HG02981 (cell line): Measurements from ENCODE around the gene AIPL1.

Experiments
- ATAC-seq: cut with Tn5 transposase; IDR thresholded peaks from one replicate; pipeline ENCODE4 v1.9.1; 2021; ENCODE audit warnings: mild to moderate bottlenecking, moderate library complexity; ENCODE audit not compliant: unreplicated experiment

AIPL1 gene

DNA sequence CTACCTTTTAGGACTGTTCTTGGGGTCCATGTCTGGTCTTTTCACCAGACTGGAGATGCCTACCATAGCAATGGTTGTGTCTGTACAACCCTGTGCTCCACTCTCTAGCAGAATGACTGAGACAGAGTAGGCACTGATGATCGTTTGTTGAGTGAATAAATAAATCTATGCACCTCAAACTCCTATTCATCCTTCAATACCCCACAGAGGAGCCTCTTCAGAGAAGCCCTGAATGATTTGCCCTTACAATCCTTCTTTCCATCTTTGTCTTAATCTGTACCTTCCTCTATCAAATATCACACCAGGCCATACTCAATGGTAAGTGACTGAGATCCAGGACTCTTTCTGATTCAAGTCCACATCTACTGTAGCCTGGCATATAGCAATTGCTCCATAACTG, 32.6 kb upstream of the AIPL1 start:
- no peak for ATAC-seq

DNA sequence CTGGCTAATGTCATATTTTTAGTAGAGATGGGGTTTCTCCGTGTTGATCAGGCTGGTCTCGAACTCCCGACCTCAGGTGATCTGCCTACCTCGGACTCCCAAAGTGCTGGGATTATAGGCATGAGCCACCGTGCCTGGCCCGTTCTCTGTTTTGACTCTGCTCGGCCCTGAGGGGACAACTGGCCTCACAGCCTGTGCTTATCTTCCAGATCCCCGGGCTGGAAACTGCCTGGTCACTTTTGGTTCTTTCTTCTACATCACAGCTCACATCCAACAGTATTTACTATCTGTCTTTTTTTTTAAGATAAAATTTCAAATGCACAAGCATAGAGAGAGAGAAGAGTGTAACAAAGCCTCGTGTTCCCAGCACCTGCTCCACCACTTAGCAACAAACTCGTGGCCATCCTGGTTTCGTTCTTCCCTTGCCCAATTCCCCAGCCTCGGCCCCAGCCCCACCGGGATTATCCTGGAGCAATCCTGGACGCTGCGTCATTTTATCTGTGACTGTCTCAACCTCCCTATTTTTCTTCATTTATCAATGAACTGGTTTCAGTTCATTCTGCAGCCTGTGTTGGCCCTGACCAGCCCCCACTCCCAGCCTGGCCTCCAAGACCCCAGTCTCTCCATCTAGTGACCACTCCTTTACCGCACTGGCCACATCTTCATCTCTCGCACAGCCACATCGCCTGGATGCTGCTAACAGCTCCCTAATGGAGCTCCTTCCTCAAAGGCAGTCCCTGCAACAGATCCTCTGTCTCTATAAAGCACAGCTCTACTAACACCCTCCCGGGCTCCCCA, 30.5 kb upstream of the AIPL1 start:
- no peak for ATAC-seq

DNA sequence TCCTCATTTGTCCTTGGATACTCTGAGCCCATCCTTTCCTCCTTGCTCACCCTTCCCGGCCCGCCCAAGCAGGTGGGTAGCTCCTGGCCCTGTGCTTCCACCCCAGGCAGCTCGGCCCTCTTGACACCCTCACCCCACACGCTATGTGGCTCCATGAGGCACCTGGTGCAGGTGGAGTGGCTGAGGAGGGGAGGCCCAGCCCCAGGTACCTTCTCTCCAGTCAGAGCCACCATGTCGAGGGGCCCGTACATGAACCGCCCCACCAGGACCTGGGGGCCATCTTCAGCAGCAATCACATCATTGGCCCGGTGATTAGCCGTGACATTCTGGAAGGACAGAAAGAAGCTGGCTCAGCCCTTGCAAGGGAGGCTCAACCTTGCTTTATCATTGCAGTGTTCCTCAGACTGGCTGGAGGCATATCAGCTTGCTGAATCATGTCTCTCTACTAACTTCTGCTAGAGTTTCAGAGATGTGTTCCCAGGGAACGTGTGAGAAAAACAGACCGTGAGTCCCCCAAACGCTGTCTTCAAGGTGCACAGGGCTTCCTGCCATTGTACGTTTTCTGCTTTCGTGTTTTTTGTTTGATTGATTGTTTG, 29.6 kb upstream of the AIPL1 start:
- no peak for ATAC-seq

DNA sequence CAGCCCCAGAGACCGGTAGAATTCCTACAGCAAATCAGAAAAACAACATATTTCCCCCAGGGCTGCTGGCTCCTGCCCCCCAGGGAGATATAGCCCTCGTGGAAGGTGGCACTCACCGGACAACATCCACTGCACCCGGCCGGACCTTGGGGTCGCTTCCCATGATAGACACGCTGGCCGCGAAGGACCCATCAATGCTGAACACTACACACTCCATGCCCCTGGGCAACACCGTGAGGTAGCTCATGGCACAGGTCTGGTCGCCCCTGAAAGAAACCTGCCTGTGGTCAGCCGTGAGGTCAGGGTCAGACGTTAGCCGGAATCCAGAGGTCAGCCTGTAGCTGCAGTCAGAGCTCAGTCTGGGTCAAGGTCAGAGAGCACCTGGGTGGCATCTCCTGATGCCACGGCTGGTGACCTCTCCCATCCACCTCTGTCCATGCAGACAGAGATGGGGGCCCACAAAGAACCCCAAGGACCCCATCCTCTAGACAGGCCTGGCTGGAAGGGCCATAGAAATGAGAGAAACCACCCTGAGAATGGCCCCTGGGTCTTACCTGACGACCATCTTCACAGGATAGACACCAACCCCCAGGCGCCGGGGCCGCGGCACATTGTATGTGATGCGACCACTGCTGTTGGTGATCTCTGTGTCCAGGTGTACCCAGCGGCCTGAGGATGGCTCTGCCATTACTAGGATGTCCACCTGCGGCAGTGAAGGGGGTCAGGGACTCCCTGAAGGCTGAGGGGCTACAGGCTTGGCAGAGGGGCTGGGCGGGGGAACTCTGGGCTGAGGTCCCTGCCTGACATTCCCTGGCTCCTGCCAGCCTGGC, 28.9 kb upstream of the AIPL1 start:
- ATAC-seq, result no peak

DNA sequence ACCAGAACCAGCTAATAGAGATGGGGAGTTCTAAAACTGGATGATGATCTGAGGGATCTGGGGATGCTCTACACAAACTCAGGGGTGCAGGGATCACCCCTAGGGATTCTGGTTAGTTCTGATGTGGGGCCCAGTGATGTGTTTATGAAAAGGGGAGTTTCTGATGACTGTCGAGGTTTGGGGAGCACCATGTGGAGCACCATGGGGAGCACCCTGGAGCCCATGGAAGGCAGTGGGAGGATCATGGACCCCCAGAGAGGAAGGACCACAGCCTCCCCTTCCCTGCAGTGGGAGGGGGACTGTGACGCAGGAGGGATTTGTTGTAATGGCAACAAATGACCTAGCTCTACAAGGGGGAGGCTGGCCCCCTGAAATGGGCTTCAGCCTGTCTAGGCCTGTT, 27.8 kb upstream of the AIPL1 start:
- no peak for ATAC-seq

DNA sequence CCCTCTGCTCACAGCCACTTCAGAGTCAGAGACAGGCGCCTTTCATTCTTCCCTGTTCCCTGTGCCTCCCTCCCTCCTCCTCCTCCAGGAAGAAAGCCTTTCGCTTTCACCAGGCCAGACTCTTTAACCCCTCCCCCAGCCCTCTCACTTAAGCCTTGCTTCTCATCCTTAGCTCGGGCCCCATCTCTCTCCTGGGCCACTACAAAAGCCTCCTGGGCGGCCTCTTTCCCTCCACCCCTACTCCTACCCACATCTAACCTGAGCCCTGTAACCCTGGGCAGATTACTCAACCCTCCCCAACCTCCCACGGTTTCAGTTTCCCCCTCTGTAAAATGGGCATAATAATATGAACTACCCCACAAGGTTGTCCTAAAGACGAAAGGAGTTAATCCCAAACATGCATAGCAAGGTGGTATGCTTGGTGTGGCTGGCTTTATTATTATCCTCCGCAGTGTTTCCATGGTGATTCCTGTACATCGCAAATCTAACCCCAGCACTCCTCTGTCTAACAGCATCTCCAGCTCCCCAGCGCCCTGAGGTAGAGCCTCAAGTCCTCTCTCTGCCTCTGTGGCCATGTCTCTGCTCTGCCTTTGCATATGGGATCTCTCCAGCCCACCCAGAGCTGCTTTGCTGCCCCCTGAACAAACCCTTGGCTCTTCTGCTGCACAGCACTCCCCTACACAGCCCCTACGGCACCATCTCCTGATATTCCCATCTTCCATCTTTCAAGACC, 27.0 kb upstream of the AIPL1 start:
- ATAC-seq, result no peak

DNA sequence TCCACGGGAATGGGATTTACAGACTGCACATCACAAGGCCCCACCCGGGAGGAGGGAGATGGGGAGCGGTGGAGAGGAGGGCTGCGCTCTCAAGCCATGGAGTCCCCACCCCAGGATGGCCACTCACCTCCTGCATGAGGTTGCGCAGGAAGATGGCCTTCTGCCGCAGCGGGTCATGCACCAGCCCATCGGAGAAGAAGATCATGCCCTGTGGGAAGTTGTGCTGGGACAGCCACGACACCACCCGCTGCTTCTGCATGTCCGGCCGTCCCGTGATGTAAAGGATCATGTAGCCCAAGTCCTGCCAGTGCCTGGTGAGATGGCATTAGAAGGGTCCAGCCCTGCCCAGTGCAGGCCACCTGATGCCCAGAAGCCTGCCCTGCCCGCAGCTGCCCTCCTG, 26.3 kb upstream of the AIPL1 start:
- ATAC-seq, result no peak

DNA sequence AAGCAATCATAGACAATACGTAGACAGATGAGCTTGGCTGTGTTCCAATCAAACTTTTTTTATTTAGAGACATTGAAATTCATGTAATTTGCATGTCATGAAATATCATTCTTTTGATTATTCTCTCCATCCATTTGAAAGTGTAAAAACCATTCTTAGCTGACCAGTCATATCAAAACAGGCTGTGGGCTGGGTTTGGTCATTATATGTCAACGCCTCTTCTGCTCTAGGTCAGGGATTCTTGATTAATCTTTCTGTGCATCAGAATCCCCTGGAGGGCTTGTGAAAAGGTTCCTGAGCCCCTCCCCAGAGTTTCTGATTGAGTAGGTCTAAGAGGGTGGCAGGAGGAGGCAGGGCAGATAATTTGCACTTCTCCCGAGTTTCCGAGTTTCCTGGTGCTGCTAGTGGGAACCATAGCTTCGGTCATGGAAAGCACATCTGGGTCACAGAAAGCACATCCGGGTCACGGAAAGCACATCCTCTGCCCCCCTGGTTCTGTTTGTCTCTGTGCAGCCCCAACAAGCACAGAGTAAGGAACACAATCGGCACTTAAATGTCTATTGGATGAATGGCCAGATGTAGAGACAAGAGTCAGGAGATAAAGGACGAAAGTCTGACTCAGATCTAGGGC, 25.7 kb upstream of the AIPL1 start:
- ATAC-seq, result no peak

DNA sequence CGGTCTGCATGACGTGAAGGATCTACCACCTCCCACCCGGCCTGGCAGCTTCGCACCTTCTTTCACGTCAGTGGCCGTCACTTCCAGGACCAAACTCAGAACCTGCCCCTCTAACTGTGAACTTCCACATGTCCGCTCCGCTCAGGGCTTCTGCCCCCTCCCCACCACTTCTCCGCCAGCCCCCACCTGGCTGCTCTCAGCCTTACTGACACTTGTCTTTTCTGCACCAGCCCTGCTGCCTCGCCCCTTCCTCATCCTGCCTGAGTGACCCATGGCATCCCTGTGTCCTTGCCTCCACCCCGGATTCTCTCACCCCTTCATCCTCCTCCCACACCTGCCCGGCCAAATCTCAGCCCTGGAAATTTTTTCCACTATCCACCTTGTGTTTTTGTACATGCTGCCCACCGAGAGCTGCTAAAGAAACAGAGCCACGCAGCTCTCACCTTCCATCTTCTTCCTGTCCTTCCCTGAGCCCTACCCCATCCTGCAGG, 23.6 kb upstream of the AIPL1 start:
- ATAC-seq, result no peak

DNA sequence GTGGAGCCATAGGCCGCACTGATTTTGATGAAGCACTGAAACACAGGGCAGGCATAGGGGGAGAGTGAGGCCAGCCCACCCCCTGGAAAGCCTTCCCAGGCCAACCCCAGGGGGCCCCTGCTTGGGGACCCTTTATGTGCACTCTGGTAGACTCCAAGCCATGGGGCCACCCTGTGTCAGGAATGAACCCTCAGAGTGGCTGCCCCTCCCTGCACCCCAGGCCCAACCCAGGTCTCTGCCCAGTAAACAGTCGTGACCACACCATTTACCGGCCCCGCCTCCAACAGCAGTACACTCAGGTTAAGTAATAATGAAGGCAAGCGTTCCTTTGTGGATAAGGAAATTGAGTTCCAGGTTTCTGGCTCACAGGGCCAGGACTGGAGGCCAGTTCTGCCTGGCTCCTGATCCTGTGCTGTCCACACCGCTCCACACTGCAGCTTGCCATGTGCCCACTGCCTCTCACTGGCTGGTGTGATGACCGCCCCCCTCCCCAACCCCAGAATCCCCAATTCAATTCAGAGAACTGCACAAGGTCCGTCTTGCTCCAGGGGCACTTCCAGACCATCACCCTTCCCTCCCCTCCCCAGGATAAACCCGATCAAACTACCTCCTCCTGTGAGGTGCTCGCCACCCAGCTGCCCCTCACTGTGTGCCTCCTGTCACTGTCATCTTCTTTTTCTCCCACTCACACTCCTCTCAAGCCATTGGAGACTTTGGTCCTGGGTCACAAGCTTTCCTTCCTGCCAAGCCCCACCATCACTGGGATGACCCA, 23.0 kb upstream of the AIPL1 start:
- ATAC-seq, result no peak

DNA sequence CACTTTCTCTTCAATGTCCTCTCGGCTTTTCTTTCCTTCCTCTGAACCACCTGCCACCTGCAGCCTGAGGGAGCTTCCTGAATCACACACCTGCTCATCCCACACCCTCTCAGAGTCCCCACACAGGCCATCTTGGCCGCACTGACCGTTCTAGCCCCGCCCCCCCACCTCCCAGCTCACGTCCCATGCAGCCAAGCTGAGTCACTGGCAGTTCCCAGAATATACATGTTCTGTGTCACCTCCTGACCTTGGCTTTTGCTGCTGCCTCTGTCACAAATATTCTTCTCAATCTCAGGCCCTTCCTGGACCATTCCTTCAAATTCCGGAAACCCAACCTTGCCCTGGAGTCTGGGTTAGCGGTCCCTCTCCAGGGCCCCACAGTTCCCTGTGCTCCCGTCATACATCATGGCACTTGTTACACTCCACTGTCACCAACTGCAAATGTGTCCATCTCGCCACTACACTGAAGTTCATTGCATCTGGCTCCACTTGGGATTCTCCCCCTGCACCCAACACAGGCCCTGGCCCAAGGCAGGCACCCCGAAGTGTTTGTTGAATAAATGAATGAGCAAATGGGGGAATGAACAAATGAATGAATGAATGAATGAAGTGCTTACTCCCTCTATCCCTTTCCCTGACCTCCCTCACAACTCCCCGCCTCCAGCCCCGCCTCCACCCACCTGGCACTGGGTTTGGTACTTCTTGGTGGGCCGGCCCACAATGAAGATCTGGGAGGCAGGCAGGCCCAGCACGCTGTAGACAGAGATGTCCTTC, 22.2 kb upstream of the AIPL1 start:
- no peak for ATAC-seq

DNA sequence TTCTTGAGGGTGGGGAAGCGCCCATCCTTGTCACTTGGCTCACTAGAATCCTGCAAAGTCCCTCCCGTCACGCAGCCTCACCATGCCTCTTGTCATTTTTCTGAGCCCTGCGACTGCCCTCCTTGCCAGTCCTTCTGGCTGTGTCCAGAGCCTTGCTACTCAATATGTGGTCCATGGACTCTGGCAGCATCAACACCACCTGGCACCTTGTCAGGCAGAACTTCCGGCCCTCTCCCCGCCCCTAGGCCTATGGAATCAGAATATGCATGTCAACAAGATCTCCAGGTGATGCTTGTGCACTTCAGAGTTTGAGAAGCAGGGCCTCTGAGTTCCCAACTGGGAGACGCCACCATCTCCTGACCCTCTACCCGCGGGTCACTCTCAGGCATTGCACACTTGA, 21.4 kb upstream of the AIPL1 start:
- ATAC-seq, result no peak

DNA sequence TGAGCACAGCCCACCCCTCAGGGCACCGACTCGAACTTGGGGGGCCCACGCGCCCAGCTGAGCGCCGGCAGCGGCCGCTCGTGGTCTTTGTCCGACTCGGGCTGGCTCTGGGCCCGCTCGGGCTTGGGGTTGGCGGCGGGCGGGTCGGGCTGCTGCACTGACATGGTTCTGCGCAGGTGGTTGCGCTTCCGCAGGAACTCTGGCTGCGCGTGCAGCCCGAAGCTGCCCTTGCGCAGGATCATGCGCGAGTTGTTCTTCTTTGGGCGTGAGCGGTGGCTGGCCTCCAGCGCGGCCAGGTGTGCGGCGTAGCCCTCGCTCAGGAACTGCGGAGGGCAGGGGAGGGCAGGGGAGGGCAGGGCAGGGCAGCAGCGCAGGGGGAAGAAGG, 20.4 kb upstream of the AIPL1 start:
- ATAC-seq, result no peak

DNA sequence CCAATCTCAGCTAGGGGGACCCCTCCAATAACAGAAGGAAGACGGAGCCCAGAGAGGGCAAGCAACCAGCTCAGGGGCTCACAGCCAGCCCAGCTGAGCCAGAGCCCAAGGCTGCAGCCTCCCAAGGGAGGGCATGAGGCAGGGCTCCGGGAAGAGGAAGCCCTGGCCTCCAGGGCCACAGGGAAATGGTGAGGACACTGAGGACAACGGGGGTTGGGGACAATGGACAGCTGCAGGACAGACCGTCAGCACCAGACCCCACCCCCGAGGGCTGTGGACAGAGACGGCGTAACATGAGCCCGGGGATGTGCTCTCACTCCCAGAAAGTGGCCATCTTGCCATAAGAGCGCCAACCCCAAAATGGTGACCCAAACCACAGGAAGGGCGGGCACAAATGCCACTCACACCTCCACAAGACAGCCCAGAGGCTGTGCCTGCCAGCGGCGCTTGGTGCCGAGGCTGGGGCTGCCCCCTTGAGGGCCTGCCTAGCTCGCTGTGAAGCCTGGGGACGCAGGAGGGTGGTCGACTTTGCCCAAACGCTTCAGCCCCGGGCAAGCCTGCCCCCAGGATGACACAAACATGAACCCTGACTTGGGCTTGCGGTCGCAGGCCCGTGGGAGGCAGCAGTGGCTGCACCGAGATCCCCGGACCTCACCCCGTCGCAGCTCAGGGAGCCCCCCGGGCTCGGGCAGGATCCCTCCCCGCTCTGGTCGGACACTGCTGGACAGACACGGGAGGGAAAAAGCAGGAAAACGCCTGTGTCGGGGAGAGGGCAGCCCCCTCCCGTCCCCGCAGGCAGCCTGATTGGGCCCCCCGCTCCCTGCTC, 19.8 kb upstream of the AIPL1 start:
- ATAC-seq, result no peak

DNA sequence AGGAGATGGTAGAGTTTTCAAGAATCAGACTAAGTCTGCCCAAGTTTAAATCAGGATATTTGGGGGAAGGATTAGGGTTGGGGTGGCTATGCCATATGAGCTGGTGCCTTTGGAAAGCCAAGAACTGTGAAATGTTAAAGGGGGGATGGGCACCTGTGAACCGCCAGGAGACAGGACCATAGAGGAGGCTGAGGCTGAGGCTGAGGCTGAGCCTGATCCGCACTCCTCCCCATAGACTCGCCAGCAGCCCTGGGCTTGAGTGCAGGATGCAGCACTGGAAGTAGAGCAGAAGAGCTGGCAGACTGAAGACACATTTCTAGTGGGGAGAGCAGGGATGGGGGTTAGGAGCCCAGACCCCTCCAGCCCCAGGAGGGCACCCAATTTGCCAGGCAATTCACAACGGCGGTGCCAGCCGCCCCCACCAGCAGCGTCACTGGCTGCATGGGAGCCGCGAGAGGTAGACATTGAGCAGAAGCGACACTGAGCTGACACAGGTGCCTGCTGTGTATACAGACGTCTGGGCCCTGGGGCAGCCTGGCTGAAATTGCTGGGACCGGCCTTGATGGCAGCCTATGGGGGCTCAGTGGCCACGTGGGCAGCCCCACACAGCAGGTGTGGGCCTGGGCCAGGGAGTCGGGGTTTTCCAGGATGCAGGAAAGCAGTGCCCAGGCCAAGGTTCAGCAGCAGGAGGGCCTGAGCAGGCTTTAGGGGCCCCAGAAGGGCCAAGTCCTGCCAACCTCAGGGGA, 18.5 kb upstream of the AIPL1 start:
- no peak for ATAC-seq

DNA sequence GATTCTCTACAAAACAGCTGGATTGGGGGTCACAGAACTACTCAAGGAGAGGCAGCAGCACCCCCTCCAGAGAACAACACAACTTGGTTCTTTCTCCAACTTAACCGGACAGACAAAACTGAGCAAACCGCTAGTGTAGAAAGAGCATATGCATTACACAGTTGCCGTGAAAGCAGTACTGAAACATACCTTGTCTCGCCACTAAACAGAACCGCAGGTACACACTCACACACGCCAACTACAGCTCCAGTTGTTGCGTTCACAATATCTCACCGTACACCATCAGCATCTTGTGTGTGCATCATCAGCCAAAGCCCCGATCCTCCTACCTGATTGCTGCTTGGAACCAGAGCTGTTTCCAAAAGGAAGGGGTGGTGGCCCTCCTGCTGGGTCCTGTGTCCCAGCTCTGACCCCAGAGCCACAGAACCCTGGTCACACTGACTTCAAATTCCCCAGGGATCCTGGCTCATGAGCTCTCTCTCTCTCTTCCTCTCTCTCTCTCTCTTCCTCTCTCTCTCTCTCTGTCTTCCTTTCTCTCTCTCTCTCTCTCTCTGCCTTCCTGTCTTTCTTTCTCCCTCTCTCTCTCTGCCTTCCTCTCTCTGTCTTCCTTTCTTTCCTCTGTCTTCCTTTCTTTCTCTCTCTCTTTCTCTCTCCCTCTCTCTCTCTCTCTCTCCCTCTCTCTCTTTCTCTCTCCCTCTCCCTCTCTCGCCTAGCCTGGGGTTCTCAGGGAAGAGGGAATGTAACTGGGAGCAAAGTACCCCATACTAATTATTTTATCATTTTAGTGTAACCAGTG, 17.7 kb upstream of the AIPL1 start:
- no peak for ATAC-seq
